ENCODE results near the gene TSPAN5.

TSPAN5 gene

GRCh38 chr4:98674404-98675173, 16.2 kb upstream of the TSPAN5 start:
- FAIRE-seq (no peak), DNase-seq (ENCODE audit: insufficient read length, low spot score) (no peak)

GRCh38 chr4:98673978-98674377, 15.6 kb upstream of the TSPAN5 start:
- TF ChIP-seq SPI1 (IDR thresholded peaks at IDR 0.05; ENCODE audit: low read depth, low read length) (no peak), POU2F2 (IDR thresholded peaks at IDR 0.05; ENCODE audit: low read depth, low read length) (no peak), POLR2AphosphoS5 (IDR thresholded peaks at IDR 0.05; ENCODE audit: low read depth, low read length) (no peak), PAX5 (IDR thresholded peaks at IDR 0.05; ENCODE audit: insufficient read depth, low read length, severe bottlenecking) (no peak)
- DNase-seq (ENCODE audit: insufficient read length, low spot score) (no peak), FAIRE-seq (no peak)

More at GRCh38 chr4:98674404-98675173, 16.2 kb upstream of the TSPAN5 start:
- TF ChIP-seq SPI1 (IDR thresholded peaks at IDR 0.05; ENCODE audit: low read depth, low read length) (no peak), PAX5 (IDR thresholded peaks at IDR 0.05; ENCODE audit: insufficient read depth, low read length, severe bottlenecking) (no peak), POLR2AphosphoS5 (IDR thresholded peaks at IDR 0.05; ENCODE audit: low read depth, low read length) (no peak), POU2F2 (IDR thresholded peaks at IDR 0.05; ENCODE audit: low read depth, low read length) (no peak), TAF1 (IDR thresholded peaks at IDR 0.05; ENCODE audit: low read depth, low read length) (no peak), POLR2A (IDR thresholded peaks at IDR 0.05; ENCODE audit: low read depth, low read length) (no peak)

GRCh38 chr4:98673288-98673644, 14.9 kb upstream of the TSPAN5 start:
- FAIRE-seq (no peak), DNase-seq (ENCODE audit: insufficient read length, low spot score) (no peak)
- TF ChIP-seq PAX5 (IDR thresholded peaks at IDR 0.05; ENCODE audit: insufficient read depth, low read length, severe bottlenecking) (no peak), POLR2AphosphoS5 (IDR thresholded peaks at IDR 0.05; ENCODE audit: low read depth, low read length) (no peak), TAF1 (IDR thresholded peaks at IDR 0.05; ENCODE audit: low read depth, low read length) (no peak)

- no peak for FAIRE-seq
- TF ChIP-seq TAF1 (IDR thresholded peaks at IDR 0.05; ENCODE audit: low read depth, low read length) (no peak), SPI1 (IDR thresholded peaks at IDR 0.05; ENCODE audit: low read depth, low read length) (no peak), POLR2A (IDR thresholded peaks at IDR 0.05; ENCODE audit: low read depth, low read length) (no peak), POU2F2 (IDR thresholded peaks at IDR 0.05; ENCODE audit: low read depth, low read length) (no peak), POLR2AphosphoS5 (IDR thresholded peaks at IDR 0.05; ENCODE audit: low read depth, low read length) (no peak), PAX5 (IDR thresholded peaks at IDR 0.05; ENCODE audit: insufficient read depth, low read length, severe bottlenecking) (no peak)
Observed at GRCh38 chr4:98672583-98673287, 14.3 kb upstream of the TSPAN5 start.

GRCh38 chr4:98671131-98671530, 12.7 kb upstream of the TSPAN5 start:
- no peak for TF ChIP-seq TAF1 (IDR thresholded peaks at IDR 0.05; ENCODE audit: low read depth, low read length)
- TF ChIP-seq POLR2AphosphoS5 (IDR thresholded peaks at IDR 0.05; ENCODE audit: low read depth, low read length): no peak
- TF ChIP-seq POU2F2 (IDR thresholded peaks at IDR 0.05; ENCODE audit: low read depth, low read length): no peak
- TF ChIP-seq PAX5 (IDR thresholded peaks at IDR 0.05; ENCODE audit: insufficient read depth, low read length, severe bottlenecking): no peak
- TF ChIP-seq SPI1 (IDR thresholded peaks at IDR 0.05; ENCODE audit: low read depth, low read length): no peak
- no peak for TF ChIP-seq POLR2A (IDR thresholded peaks at IDR 0.05; ENCODE audit: low read depth, low read length)
- FAIRE-seq: no peak
- no peak for DNase-seq (ENCODE audit: insufficient read length, low spot score)

More at GRCh38 chr4:98672583-98673287, 14.3 kb upstream of the TSPAN5 start:
- DNase-seq (ENCODE audit: insufficient read length, low spot score): no peak

GRCh38 chr4:98670186-98670585, 11.8 kb upstream of the TSPAN5 start:
- TF ChIP-seq SPI1 (IDR thresholded peaks at IDR 0.05; ENCODE audit: low read depth, low read length) (no peak), POU2F2 (IDR thresholded peaks at IDR 0.05; ENCODE audit: low read depth, low read length) (no peak), PAX5 (IDR thresholded peaks at IDR 0.05; ENCODE audit: insufficient read depth, low read length, severe bottlenecking) (no peak), POLR2A (IDR thresholded peaks at IDR 0.05; ENCODE audit: low read depth, low read length) (no peak), TAF1 (IDR thresholded peaks at IDR 0.05; ENCODE audit: low read depth, low read length) (no peak), POLR2AphosphoS5 (IDR thresholded peaks at IDR 0.05; ENCODE audit: low read depth, low read length) (no peak)
- DNase-seq (ENCODE audit: insufficient read length, low spot score) (no peak), FAIRE-seq (no peak)

GRCh38 chr4:98669577-98669976, 11.2 kb upstream of the TSPAN5 start:
- no peak for TF ChIP-seq POU2F2 (IDR thresholded peaks at IDR 0.05; ENCODE audit: low read depth, low read length)
- TF ChIP-seq POLR2AphosphoS5 (IDR thresholded peaks at IDR 0.05; ENCODE audit: low read depth, low read length): no peak
- no peak for TF ChIP-seq POLR2A (IDR thresholded peaks at IDR 0.05; ENCODE audit: low read depth, low read length)
- TF ChIP-seq PAX5 (IDR thresholded peaks at IDR 0.05; ENCODE audit: insufficient read depth, low read length, severe bottlenecking): no peak
- TF ChIP-seq SPI1 (IDR thresholded peaks at IDR 0.05; ENCODE audit: low read depth, low read length): no peak
- TF ChIP-seq TAF1 (IDR thresholded peaks at IDR 0.05; ENCODE audit: low read depth, low read length): no peak
- DNase-seq (ENCODE audit: insufficient read length, low spot score) (no peak), FAIRE-seq (no peak)

GRCh38 chr4:98664959-98665358, 6.5 kb upstream of the TSPAN5 start:
- no peak for TF ChIP-seq POLR2A (IDR thresholded peaks at IDR 0.05; ENCODE audit: low read depth, low read length)
- TF ChIP-seq SPI1 (IDR thresholded peaks at IDR 0.05; ENCODE audit: low read depth, low read length): no peak
- no peak for TF ChIP-seq TAF1 (IDR thresholded peaks at IDR 0.05; ENCODE audit: low read depth, low read length)
- no peak for TF ChIP-seq POLR2AphosphoS5 (IDR thresholded peaks at IDR 0.05; ENCODE audit: low read depth, low read length)
- no peak for TF ChIP-seq PAX5 (IDR thresholded peaks at IDR 0.05; ENCODE audit: insufficient read depth, low read length, severe bottlenecking)
- no peak for TF ChIP-seq POU2F2 (IDR thresholded peaks at IDR 0.05; ENCODE audit: low read depth, low read length)
- FAIRE-seq (no peak), DNase-seq (ENCODE audit: insufficient read length, low spot score) (no peak)

- peak; percentile 40 for TF ChIP-seq SPI1 (IDR thresholded peaks at IDR 0.05; ENCODE audit: low read depth, low read length)
- TF ChIP-seq POLR2AphosphoS5 (IDR thresholded peaks at IDR 0.05; ENCODE audit: low read depth, low read length): no peak
- no peak for TF ChIP-seq POLR2A (IDR thresholded peaks at IDR 0.05; ENCODE audit: low read depth, low read length)
- TF ChIP-seq POU2F2 (IDR thresholded peaks at IDR 0.05; ENCODE audit: low read depth, low read length): peak; percentile 65; the same call in 1 of the 2 replicates
- no peak for TF ChIP-seq TAF1 (IDR thresholded peaks at IDR 0.05; ENCODE audit: low read depth, low read length)
- peak; percentile 52 for TF ChIP-seq PAX5 (IDR thresholded peaks at IDR 0.05; ENCODE audit: insufficient read depth, low read length, severe bottlenecking)
- DNase-seq (ENCODE audit: insufficient read length, low spot score) (peak; percentile 42), FAIRE-seq (peak; percentile 66)
Observed at GRCh38 chr4:98663226-98664006, 5.0 kb upstream of the TSPAN5 start.
